GM19035 (cell line): ENCODE data around the gene LMOD1.
"Not testable (repeated sequence)": the region's sequence is repeated elsewhere in the genome, so short reads cannot be mapped to it uniquely, and the experiment has no call there.

Source experiments
- ATAC-seq: cut with Tn5 transposase; IDR thresholded peaks from one replicate; pipeline ENCODE4 v1.9.1; 2021; ENCODE audit not compliant: unreplicated experiment

The LMOD1 gene

DNA sequence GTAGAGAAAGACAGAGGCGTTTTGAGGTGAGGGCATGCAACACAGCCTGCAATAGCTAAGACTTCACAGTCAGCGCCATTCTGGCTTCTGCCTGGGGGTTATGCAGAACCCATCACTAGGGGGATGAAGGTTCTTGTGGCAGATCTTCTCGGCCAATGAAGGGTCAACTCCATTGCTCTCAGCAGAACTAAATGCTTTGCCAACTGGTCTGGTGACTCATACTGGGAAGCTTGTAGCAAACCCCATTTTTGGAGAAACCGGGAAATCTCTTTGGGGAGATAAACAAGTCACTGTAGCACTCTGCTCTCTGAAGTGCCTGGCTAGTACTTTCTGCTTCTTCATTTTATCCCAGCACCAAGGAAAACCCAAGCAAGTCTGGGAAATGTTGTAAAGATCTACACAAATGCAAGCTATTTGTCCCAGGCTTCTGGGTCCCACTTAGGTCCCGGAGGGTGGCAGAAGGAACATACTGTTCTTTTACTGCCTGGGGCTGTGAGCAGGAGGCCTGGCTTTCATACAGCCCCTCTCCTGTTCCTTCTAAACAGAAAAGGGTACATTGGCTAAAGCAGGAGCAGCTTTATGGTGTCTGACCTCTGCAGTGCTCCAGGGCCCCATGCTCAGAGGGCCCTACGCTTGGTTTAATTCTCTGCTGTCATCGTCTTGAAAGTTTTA is 28.9 kb downstream of the LMOD1 start:
- ATAC-seq = no peak

DNA sequence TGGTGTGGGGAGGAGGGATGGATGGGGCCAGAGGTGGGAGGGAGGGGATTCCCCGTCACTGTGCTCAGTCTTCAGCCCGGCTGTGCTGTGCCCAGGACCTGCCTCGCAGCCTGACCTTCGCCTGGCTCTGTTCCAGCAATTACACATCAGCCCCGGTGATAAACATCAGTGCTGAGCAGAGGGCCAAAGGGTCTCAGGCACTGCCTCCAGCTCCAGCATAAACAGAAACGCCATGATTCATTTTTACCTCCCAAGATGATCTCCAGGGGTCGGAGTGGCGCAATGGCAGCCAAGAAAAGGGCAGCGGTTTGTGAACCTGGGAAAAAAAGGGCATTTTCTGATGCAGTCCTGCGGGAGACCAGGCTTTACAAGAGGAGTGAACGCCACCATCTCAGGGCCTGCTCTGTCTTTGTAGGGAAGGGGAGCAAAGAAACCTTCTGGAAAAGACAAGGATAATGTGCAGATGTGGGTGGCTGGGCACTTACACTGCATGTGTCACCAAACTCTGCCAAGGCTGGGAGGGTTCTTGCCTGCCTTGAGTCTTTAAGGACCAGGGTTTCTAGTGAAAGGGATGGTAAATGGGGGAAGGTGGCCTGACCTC is 29.6 kb downstream of the LMOD1 start:
- ATAC-seq = no peak

DNA sequence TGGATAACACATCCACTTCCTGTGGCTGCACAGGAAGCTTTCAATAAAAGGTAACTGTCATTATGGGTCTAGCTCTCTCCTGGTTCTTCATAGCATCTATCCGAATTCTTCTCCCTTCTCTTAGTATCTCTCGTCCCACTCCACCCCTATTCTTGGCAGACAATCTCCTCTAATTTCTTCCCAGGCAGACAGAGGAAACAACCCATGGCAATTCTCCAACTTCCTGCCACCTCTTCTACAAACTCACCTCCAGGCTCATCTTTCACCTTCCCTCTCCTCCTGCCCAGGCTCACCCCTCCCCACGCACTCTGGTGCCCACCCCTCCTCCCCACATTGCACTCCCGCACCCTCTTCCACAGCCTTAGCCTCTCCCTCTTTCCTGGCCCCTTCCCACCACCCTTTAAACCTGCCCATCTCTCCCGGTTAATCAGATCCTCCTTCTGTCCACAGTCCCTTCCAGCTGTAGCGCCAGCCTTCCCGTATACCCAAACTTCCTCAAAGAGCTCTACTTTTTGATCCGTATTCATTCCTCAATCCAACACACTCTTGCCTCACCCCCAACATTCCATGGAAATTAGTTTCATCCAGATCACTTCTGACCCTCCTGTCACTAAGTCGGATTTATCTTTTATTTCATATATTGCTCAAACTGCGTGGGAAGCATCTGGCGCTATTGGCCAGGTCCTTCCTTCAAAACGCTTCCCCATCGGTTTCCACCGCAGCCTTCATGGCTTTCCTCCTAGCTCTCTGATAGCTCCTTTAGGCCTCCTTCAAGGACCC is 31.7 kb downstream of the LMOD1 start:
- no peak for ATAC-seq

DNA sequence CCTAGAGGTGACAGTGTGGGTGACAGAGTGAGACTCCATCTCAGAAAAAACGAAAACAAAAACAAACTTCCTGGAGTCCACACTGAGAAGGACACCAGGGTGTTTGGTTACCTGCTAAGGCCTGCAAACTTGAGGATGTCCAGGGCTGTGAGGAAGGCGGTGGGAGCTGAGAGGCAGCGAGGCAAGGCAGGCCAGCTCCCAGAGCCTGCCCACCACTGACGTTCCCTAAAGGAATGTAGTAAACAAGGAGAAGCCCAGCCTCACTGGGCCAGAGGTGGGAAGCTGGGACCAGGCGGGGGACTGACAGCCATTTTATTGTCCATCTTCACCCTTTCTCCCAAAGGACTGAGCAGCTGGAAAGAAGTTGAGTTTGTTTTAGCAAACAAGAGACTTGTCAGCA is 33.5 kb downstream of the LMOD1 start:
- no peak for ATAC-seq

DNA sequence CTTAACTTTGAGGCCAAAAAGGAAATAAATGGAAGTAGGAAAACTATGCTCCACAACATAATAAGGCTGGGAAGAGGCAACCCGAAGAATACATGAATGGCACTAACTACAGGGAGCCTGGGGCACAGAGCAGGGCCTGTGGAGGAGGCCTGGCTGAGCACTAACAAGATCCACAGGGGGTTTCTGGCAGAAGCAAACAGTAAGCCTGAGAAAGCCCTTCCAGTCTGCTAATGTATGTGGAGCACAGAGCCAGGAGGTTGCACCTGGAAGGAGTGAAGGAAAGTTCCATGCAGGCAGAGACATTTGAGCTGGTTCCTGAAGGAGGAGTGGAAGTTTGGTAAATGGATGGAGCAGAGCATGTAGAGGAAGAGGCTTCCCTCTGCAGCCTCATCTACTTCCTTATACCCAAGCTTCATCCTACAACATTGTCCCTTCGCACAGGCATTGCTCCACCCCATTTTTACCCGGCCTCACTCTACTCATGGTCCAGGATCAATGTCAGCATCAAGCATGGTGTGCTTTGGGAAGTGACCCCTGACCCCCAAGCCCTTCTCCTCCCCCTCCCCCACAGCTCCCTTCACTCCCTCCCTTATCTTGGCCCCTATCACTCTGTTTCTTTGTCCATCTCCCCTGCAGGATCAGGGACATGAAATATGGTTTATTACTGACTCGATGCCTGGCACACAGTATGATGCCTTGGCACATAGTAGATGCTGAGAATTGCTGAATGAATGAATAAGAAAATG is 34.3 kb downstream of the LMOD1 start:
- ATAC-seq = no peak

DNA sequence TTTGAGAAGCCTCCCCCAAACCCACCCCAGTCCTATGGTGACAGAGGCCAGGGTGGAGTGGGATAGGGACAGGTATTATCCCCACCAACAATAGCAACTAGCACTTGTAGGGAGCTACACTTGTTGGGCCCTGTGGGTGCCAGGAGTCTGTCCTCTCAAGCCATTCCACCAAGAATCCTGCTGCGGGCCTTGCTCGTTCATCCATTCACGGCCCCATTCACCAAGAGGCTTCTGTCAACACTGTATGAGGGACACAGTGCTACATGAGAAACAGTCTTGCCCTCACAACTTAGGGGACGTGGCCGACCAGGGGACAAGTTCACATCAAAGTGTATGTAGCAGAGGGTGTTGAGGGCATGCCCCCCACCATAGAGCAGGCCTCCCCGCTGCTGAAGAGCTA is 38.7 kb downstream of the LMOD1 start:
- no peak for ATAC-seq

DNA sequence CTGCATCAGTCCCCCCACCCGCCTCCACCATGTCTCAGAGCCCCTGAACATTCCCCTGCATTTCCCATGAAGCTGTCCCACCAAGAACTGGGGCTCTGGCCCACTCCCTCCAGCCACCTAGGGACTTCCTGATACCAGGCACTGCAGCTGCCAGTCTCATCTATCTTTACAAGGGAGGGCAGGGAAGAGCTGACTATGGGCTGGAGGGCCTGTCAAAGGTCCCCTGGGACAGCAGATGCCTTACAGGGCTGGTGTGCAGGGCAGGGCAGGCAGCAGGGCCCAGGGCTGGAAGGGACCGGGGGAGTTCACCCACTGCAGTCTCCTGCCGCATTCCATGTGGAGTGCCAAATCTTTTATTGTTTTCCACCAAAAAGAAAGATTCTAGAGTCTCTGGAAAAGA is 40.0 kb downstream of the LMOD1 start:
- no peak for ATAC-seq

DNA sequence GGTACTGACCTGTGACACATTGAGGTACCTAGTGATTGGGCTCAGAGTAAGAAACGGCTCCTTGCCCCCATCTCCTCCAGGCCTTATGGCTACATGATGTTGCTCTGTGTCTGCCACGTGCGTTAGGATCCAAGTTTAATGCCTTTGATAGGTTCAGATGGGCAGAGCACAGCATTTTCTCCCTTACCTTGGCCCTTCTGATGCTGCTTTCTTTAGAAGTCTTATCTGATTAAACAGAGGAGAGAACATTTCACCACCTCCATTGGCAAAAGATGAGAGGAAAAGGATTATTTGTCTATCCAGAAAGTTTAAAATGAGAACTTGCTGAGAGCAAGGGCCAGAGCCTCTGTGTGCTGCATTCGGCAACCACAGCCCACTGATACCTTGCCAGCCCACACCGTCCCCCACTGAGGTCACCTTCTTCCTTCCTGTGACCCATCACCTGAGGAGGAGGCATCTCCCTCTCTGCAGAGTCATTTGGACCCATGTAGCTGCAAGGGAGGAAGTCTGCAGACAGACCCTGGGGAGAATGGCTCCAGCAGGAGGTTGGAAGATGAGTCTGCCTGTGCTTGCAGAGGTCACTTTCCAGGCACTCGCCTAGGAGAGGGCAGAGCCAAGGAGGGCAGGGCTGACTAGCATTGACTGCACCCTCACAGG is 41.0 kb downstream of the LMOD1 start:
- no peak for ATAC-seq

DNA sequence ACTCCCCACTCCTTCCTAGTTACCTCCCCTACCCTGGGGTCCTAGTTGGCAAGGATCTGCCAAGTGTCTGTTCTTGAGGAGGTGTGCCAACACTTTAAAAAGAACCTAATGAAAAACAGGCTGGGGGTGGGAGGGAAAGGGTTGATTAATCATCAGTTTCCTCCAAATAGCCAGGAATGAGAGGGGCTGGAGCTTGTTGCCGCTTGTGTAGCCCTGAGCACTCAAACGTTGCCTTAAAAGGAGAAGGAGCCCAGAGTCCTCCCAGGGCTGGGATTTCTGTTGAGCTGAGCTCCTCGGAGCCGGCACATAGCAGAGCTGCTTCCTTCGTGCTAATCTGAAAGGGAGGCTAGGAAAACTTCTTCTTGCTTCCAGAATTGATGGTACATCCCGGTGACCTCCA is 41.8 kb downstream of the LMOD1 start:
- ATAC-seq = no peak

DNA sequence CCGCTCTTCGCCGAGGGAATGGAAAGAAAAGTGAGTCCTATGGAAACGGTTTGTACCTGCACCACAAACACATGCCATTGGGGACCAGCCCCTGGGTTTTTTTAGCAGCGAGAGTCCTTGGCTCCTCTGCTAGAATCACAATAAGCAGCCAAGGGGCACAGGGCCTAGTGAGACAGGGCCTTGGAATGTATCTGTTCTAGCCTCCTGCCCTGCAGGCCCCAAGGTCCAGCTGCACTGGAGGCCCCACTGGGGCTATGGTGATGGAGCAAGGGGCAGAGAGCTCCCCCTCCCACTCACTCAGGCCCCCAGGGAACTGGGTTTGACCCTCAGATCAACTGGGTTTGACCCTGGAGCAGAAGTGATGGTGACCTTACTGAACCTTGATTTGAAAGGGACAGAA is 43.2 kb downstream of the LMOD1 start:
- no peak for ATAC-seq

DNA sequence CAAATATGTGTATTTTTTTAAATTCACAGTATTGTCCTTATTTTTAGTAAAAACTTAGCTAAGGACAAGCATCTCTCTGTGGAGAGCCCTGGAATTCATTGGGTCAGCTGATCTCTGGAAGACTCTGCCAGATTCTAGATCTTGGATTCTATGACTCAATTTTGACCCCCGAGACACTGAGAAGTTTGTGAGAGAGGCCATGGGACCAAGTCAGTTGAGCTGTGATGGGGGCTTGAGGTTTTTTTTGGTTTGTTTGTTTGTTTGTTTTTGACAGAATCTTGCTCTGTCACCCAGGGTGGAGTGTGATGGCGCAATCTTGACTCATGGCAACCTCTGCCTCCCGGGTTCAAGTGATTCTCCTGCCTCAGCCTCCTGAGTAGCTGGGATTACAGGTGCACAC is 44.1 kb downstream of the LMOD1 start:
- ATAC-seq = no peak

DNA sequence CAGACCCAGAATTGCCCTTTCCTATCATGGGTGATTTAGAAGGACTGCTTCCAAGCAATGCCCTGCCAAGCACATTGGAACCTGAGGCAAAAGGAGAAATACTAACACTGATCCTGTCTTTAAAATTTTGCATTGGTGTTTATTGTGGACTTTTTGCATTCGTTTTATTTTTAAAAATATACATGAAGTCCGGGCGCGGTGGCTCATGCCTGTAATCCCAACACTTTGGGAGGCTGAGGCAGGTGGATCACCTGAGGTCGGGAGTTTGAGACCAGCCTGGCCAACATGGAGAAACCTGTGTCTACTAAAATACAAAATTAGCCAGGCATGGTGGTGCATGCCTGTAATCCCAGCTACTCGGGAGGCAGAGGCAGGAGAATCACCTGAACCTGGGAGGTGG is 45.3 kb downstream of the LMOD1 start:
- ATAC-seq = not testable (repeated sequence)

DNA sequence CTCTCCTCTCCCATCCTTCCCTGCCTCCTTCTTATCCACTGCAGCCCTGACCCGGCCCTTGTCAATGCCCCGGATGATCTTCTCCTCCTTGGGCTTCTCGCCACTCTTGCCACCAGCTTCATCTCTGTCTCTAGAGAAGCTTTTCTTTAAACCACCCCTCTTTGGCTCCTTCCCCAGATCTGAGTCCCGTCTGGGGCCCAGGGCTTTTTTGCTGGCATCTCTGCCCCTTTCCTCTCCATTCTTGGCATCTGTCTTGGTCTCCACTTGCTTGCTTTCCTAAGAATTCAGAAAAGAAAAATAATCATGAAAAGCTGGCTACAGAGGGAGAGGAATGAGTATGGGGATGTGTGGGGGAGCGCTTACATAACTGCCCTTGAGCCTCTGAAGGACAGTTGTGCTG is 45.9 kb downstream of the LMOD1 start:
- no peak for ATAC-seq

DNA sequence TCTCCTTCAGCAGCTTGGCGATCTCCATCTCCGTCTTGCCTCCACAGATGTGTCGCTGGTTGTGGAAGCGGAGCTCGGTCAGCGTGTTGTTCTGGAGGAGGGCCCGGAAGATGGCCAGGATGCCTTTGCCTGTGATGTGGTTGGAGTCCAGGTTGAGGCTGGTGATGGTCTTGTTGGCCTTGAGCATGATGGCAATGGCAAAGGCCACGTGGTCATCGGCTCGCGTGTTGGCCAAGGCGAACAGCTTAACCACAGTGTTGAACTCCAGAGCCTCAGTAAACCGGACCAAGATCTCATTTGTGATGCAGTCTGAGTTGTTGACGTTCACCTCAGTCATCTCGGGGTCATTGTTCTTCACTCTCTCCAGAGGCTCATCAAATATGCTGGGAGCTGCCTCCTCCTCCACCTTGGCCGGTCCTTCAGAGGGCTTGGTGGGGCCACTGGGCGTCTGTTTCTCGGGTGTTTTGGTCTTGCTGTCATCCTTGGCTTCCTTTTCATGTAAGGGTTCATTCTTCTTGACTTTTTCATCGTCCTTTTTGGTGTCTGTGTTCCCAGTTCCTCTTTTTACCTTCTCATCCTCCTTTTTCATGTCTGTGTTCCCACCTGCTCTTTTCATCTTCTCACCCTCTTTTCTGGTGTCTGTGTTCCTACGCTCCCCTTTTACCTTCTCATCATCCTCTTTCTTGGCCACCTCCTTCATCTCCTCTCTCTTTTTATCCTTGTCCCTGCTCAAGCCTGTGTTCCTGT is 46.5 kb downstream of the LMOD1 start:
- ATAC-seq = no peak

DNA sequence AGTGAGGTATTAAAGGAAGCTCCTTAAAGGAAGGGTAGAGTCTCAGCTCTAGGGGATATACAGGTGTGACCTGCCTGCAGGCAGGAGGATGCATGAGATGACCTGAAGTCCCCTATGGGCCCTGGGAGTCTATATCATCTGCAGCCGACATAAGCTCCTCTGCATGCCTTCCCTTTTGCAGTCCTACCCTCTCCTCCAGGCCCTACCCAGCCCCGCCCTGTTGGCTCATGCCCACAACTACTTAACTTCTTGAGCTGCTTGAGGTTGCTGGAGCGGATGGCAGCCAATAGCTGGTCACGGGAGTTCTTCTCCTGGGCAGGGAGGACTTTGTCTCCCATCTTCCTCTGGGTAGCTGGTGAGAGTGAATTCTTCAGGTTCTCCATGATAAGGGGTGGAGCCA is 47.4 kb downstream of the LMOD1 start:
- ATAC-seq = no peak

DNA sequence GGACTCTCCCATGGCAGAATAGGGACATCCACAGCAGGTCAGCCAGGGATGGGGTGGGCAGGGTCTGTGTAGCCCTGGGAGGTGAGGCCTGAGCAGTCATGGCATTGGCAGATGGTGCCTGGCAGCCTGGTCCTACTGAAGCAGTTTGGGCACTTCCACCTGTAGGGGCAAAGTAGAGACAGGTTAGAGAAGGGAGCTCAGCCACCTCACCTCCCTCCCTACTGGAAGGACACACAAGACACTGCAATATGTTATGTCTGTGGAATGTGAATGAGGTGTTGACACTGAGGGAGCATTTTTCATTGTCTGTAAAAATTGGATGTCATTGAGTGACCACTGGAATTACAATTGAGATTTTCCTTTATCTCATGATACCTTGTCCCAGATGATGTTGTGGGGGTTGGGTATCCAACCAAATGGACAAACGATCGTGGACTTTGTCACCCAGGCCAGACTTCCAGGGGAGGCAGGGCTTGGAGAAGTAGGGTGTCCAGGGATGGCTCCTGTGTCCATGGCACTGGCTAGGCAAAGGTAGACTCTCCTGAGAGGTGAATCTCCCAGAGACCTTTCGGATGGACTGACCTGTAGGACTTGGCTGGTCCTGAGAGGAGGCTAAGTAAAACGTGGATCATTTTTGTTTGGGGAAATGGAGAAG is 48.0 kb downstream of the LMOD1 start:
- no peak for ATAC-seq

DNA sequence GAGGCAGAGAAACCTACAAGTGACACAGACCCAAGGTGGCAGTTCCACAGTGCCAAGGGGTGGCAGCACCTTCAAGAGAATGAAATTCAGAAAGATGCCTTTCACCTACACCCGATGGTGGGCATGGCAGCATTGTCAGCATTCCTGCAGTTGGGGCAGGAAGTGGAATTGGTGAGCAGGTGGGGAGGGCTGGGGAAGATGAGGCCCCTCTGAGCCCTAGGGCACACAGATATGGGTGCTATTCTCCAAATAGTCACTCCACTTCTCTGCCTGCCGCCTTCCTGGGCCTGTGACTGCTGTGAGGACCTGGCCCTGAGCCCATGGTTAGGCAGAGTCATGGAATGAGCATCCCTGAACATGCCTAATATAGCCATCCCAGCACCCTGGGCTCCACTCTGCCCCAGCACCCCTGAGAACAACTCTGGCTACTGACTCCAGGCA is 49.4 kb downstream of the LMOD1 start:
- ATAC-seq = no peak

DNA sequence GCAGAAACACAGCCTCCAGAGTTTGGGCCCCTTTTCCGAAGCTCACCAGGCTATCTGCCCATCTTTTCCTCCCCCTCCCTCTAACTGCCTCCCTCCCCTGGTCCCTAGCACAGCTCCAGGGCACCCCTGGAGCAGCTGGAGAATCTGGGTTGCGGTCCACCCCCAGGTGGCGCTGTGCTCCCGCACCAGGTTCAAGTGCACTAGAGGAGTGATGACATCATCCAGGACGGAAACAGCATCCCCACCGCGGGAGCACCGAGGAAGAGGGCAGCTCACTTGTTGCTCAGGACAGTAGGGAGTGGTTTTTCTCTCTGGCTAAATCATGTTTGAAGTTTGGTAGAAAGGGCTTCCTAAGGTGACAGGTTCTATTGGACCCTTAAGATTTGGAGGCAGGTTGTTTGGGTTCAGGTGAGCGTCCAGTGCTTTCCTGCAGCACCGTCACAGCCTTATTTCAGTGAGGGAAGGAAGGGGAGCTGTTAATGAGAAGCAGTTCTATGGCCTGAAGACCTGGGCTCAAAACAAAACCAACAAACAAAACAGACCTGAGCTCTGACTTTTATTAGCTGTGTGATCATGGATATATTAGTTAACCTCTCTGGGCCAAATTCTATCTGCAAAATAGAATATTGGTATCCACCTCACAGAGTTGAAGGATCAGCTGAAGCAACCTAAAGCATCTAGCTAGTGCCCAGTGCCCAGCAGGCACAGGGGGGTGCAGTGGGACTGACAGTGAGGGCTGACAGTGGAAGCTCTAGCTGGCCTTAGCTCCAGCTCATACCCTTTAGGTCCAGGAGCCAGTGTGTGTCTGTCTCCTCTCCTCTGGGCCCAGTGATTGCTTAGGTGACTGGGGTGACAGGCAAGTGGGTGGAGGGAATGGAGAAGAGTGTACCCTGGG is 50.2 kb downstream of the LMOD1 start:
- ATAC-seq = peak; percentile 75

DNA sequence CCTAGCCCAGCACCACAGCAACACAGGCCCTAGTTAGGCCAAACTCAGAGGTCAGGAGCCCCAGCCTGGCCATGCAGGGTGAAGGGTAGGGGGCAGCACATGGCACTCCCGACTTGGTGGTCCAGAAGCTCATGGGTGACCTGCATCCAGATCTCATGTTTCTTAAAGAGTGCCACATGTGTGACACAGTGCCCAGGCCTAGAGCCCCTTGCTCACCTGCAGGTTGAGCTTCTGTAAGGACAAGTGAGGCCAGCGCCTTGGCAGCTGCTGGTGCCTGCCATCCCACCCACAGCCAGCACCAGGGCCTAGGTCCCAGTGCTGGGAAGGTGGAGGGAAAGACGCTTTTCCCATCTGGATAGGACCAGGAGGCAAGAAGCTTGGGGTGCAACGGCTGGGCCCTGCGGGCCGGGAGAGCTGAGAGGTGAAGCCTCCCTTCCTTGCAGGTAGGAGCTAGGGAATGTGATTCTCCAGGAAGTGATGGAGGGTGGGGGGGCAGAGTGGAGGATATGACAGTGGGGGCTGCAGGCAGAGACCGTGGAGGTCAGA is 51.2 kb downstream of the LMOD1 start:
- no peak for ATAC-seq
